ENCODE measurements around the gene RCBTB2. TPM values are rescaled to one million over a fixed set of nuclear protein-coding genes. Genes with fewer than 3 reads are reported as not detected.

The RCBTB2 gene
- total RNA-seq, 1 experiment from 2014 or later: 11.7 TPM

DNA sequence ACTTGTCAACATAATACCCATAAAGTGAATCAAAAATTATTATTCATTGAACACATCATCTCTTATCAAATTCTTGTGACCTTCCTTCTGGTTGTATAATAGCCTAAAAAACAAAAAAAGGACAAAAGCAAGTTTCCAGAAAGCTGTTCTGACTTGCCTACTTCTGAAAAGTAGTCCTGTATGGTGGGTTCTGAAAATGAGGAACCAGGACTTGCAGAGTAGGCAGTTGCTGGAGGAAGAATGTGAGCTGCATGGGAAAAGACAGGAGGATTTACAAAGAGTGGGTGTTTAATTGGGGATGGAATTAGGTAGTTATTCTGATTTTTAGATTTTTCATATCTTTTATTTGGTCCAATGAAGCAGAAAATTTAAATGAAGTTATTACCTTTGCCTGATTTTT is 56.7 kb downstream of the RCBTB2 start:
- Mint-ChIP-seq H3K4me1 (no peaks in the 10 kb centered on the region), H3K9me3 (no peaks in the 10 kb centered on the region), H3K4me3 (no peak overlapping the region), H3K36me3 (ENCODE audit: insufficient read depth in 1 of 3, low read depth in 3 of 3) (no peaks in the 10 kb centered on the region), H3K27ac (no peak overlapping the region; a peak in 2 of 7 replicates), H3K27me3 (ENCODE audit: low read depth) (no peaks in the 10 kb centered on the region; the same call in 1 of the 2 replicates)
- H4K91ac ChIP-seq (ENCODE audit: insufficient read length, low read depth, low read length): no peak overlapping the region
- H3T11ph ChIP-seq (ENCODE audit: low read length): no peak overlapping the region
- no peaks in the 10 kb centered on the region for H3K27me3 ChIP-seq (ENCODE audit: insufficient read depth, low read length)
- H2BK120ac ChIP-seq (ENCODE audit: low read depth, low read length, poor library complexity, severe bottlenecking): no peak overlapping the region
- H3K79me2 ChIP-seq (ENCODE audit: insufficient read depth, low read length): no peaks in the 10 kb centered on the region
- no peak overlapping the region for H4K5ac ChIP-seq (ENCODE audit: insufficient read length, low read depth, low read length)
- TF ChIP-seq, protein P1, sequence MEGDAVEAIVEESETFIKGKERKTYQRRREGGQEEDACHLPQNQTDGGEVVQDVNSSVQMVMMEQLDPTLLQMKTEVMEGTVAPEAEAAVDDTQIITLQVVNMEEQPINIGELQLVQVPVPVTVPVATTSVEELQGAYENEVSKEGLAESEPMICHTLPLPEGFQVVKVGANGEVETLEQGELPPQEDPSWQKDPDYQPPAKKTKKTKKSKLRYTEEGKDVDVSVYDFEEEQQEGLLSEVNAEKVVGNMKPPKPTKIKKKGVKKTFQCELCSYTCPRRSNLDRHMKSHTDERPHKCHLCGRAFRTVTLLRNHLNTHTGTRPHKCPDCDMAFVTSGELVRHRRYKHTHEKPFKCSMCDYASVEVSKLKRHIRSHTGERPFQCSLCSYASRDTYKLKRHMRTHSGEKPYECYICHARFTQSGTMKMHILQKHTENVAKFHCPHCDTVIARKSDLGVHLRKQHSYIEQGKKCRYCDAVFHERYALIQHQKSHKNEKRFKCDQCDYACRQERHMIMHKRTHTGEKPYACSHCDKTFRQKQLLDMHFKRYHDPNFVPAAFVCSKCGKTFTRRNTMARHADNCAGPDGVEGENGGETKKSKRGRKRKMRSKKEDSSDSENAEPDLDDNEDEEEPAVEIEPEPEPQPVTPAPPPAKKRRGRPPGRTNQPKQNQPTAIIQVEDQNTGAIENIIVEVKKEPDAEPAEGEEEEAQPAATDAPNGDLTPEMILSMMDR (conservative IDR thresholded peaks at IDR 0.05): no peak
- no peaks in the 10 kb centered on the region for H3K23me2 ChIP-seq (ENCODE audit: insufficient read length, low read depth, low read length, poor library complexity, severe bottlenecking)
- H4K20me1 ChIP-seq (ENCODE audit: control insufficient read depth, insufficient read depth, insufficient read length): no peaks in the 10 kb centered on the region
- no peak overlapping the region for H3K56ac ChIP-seq (ENCODE audit: insufficient read length, low read depth, low read length)
- H3K9ac ChIP-seq (ENCODE audit: extremely low read depth, insufficient read length, low read length): no peak overlapping the region
- H2BK15ac ChIP-seq (ENCODE audit: low read depth, low read length): no peak overlapping the region
- no peak overlapping the region for H3K18ac ChIP-seq (ENCODE audit: insufficient read length, low read depth, low read length)
- H3K27ac ChIP-seq (ENCODE audit: insufficient read length, low read depth, low read length): no peak overlapping the region
- no peak overlapping the region for H2AFZ ChIP-seq (ENCODE audit: low read length)
- no peak overlapping the region for H3K4ac ChIP-seq (ENCODE audit: low read depth, low read length)
- no peak for DNase-seq
- H2BK20ac ChIP-seq (ENCODE audit: low read depth, low read length, poor library complexity, severe bottlenecking): no peak overlapping the region
- H3K23ac ChIP-seq (ENCODE audit: insufficient read length, low read depth, low read length): no peak overlapping the region
- H3K14ac ChIP-seq (ENCODE audit: insufficient read depth, low read length): no peak overlapping the region
- no peak overlapping the region for H2BK5ac ChIP-seq (ENCODE audit: insufficient read length, low read length)
- no peaks in the 10 kb centered on the region for H3K9me3 ChIP-seq (ENCODE audit: control insufficient read depth, low read depth, low read length)
- H2AK5ac ChIP-seq (ENCODE audit: insufficient read length, low read length): no peak overlapping the region
- no peaks in the 10 kb centered on the region for H3K4me1 ChIP-seq (ENCODE audit: insufficient read depth, low read length)
- no peak overlapping the region for H2BK12ac ChIP-seq (ENCODE audit: insufficient read length, low read depth, low read length)
- no peaks in the 10 kb centered on the region for H3K79me1 ChIP-seq (ENCODE audit: insufficient read depth, low read depth, low read length, poor library complexity, severe bottlenecking)
- H3K4me2 ChIP-seq (ENCODE audit: insufficient read depth, insufficient read length, low read length): no peak overlapping the region
- H4K8ac ChIP-seq (replicated peaks; ENCODE audit: insufficient read length, low read depth, low read length): no peak overlapping the region

Measured in H9 (cell line).